ENCODE results near the gene MYO1D.
"Not testable (repeated sequence)": the region's sequence is repeated elsewhere in the genome, so short reads cannot be mapped to it uniquely, and the experiment has no call there.

Gene MYO1D

DNA sequence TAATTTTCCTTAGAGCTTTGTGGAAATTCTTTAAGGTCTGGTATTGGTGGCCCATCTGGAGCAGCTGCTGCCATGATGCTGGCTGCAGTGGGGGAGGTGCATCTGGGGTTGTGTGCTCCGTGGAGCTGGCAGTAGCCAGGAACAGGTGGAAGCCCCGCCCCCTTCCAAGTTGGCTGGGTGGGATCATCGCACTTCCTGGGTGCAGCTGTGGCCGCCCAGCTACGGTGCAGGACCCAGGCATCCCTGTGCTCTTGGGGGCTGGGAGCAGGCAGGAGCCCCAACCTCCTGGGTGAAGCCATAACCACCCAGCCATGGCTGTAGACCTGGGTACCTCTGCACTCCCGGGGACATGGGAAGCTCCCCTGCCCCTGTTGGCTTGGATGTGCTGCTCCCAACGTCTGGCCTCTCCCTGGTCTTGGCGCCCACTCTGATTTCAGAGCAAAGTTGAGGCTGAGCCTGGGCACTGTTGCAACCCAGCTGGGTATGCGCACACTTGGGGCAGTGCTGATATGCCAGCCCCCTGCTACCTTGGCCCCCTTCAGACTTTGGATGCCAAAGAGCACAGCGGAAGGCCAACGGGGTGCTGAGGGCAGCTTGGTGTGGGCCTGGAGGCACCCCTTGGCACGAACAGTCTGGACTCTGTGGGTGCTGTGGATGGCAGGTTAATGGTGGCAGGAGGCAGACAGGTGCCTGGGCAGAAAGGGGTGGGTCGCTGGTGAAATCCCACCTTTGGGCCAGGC, 145.2 kb downstream of the MYO1D start:
- H3K27ac ChIP-seq (ENCODE audit: insufficient read depth, low read length, poor library complexity, severe bottlenecking), result no peak overlapping the region
- H3K4me3 ChIP-seq (ENCODE audit: insufficient read depth, low read depth, low read length, poor library complexity, severe bottlenecking), result no peak overlapping the region
- no peaks in the 10 kb centered on the region for H3K9me3 ChIP-seq (ENCODE audit: control insufficient read depth, low read length)
- no peaks in the 10 kb centered on the region for H3K36me3 ChIP-seq (ENCODE audit: control insufficient read depth, insufficient read depth, low read length)
- no peaks in the 10 kb centered on the region for H3K4me1 ChIP-seq (ENCODE audit: control insufficient read depth, insufficient read depth, low read length, poor library complexity, severe bottlenecking)
- no peak for DNase-seq
- no peaks in the 10 kb centered on the region for H3K27me3 ChIP-seq (replicated peaks; ENCODE audit: control insufficient read depth, insufficient read depth, low read length, poor library complexity, severe bottlenecking)

- Histone ChIP-seq H3K4me1 (ENCODE audit: control insufficient read depth, insufficient read depth, low read length, poor library complexity, severe bottlenecking) (no peaks in the 10 kb centered on the region), H3K27ac (ENCODE audit: insufficient read depth, low read length, poor library complexity, severe bottlenecking) (no peak overlapping the region), H3K9me3 (ENCODE audit: control insufficient read depth, low read length) (no peaks in the 10 kb centered on the region), H3K27me3 (replicated peaks; ENCODE audit: control insufficient read depth, insufficient read depth, low read length, poor library complexity, severe bottlenecking) (no peaks in the 10 kb centered on the region), H3K4me3 (ENCODE audit: insufficient read depth, low read depth, low read length, poor library complexity, severe bottlenecking) (no peak overlapping the region), H3K36me3 (ENCODE audit: control insufficient read depth, insufficient read depth, low read length) (peaks cover 5% of the 10 kb centered on the region)
- DNase-seq, result no peak
These were observed 149.2 kb downstream of the MYO1D start for GRCh38 chr17:32727681-32728080.

DNA sequence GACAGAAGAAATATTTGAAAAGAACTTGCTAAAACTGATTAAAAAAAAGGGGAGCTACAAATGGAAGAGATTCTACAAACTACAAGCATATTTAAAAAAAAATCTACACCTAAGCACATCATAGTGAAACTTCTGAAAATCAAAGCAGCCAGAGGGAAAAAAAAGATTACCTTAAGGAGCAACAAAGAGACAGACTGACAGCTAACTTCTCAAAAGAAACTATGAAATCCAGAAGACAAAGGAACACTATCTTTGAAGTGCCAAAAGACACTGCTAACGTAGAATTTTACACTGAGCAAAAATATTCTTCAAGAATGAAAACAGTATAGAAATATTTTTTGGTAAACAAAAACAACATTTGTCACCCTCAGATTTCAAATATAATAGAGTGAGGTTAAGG, 151.2 kb downstream of the MYO1D start:
- no peak for DNase-seq
- H3K27ac ChIP-seq (ENCODE audit: insufficient read depth, low read length, poor library complexity, severe bottlenecking), result no peak overlapping the region
- H3K9me3 ChIP-seq (ENCODE audit: control insufficient read depth, low read length), result no peaks in the 10 kb centered on the region
- H3K4me1 ChIP-seq (ENCODE audit: control insufficient read depth, insufficient read depth, low read length, poor library complexity, severe bottlenecking), result no peaks in the 10 kb centered on the region
- H3K36me3 ChIP-seq (ENCODE audit: control insufficient read depth, insufficient read depth, low read length), result peaks cover 5% of the 10 kb centered on the region
- H3K27me3 ChIP-seq (replicated peaks; ENCODE audit: control insufficient read depth, insufficient read depth, low read length, poor library complexity, severe bottlenecking), result no peaks in the 10 kb centered on the region
- no peak overlapping the region for H3K4me3 ChIP-seq (ENCODE audit: insufficient read depth, low read depth, low read length, poor library complexity, severe bottlenecking)

DNA sequence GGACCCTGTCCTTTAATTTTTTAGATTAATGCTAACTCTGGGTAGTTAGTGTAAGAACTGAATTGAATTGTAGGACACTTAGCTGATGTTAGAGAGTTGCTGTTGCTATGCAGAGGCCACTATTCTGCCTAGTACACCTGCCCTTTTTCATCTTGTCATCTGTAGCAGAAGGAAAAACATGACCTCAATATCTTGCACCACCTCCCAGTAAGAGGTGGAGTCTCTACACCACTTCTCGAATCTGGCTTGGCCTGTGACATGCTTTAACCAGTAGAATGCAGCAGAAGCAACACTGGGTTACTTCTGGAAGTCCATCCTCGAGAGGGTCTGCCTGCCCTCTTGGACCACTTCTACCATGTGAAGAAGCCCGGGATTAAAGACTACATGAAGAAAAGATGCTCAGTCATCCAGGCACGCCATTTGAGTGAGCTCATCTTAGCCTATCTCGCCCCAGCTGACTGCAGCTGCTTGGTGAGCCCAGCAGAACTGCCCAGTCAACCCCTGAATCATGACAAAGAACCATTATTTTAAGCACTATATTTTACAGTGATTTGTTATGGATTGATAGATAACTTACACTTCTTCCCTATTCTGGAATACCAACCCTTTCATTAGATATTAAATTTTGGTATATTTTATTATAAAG, 153.5 kb downstream of the MYO1D start:
- H3K4me1 ChIP-seq (ENCODE audit: control insufficient read depth, insufficient read depth, low read length, poor library complexity, severe bottlenecking), result no peaks in the 10 kb centered on the region
- H3K27ac ChIP-seq (ENCODE audit: insufficient read depth, low read length, poor library complexity, severe bottlenecking), result no peak overlapping the region
- no peak overlapping the region for H3K4me3 ChIP-seq (ENCODE audit: insufficient read depth, low read depth, low read length, poor library complexity, severe bottlenecking)
- peaks cover 5% of the 10 kb centered on the region for H3K36me3 ChIP-seq (ENCODE audit: control insufficient read depth, insufficient read depth, low read length)
- no peaks in the 10 kb centered on the region for H3K27me3 ChIP-seq (replicated peaks; ENCODE audit: control insufficient read depth, insufficient read depth, low read length, poor library complexity, severe bottlenecking)
- DNase-seq, result no peak
- H3K9me3 ChIP-seq (ENCODE audit: control insufficient read depth, low read length), result no peaks in the 10 kb centered on the region

GRCh38 chr17:32722733-32723132, 154.2 kb downstream of the MYO1D start:
- H3K9me3 ChIP-seq (ENCODE audit: control insufficient read depth, low read length), result no peaks in the 10 kb centered on the region

DNA sequence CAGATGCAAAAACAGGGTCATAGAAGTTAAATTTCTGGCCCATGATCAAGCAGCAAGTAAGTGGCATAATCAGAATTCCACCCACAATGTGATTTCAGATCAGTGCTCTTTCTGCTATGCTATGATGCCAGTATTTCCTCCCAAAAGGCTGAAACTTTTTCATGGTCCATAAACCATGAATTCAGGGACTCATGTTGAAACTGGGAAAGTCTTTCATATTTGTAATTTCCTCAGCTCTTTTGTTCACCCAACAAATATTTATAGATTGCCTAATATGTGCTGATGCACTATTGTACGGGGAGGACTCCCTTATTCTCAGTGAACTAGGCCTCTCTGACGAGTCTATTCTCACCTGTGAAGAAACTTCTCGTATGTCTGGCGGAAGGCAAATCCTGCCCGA, 156.3 kb downstream of the MYO1D start:
- DNase-seq, result no peak
- Histone ChIP-seq H3K27me3 (replicated peaks; ENCODE audit: control insufficient read depth, insufficient read depth, low read length, poor library complexity, severe bottlenecking) (no peaks in the 10 kb centered on the region), H3K9me3 (ENCODE audit: control insufficient read depth, low read length) (no peaks in the 10 kb centered on the region), H3K36me3 (ENCODE audit: control insufficient read depth, insufficient read depth, low read length) (peaks cover 5% of the 10 kb centered on the region), H3K4me1 (ENCODE audit: control insufficient read depth, insufficient read depth, low read length, poor library complexity, severe bottlenecking) (no peaks in the 10 kb centered on the region), H3K4me3 (ENCODE audit: insufficient read depth, low read depth, low read length, poor library complexity, severe bottlenecking) (no peak overlapping the region), H3K27ac (ENCODE audit: insufficient read depth, low read length, poor library complexity, severe bottlenecking) (no peak overlapping the region)

More at GRCh38 chr17:32722733-32723132, 154.2 kb downstream of the MYO1D start:
- no peak for DNase-seq
- peaks cover 5% of the 10 kb centered on the region for H3K36me3 ChIP-seq (ENCODE audit: control insufficient read depth, insufficient read depth, low read length)
- no peak overlapping the region for H3K4me3 ChIP-seq (ENCODE audit: insufficient read depth, low read depth, low read length, poor library complexity, severe bottlenecking)
- no peaks in the 10 kb centered on the region for H3K4me1 ChIP-seq (ENCODE audit: control insufficient read depth, insufficient read depth, low read length, poor library complexity, severe bottlenecking)
- H3K27me3 ChIP-seq (replicated peaks; ENCODE audit: control insufficient read depth, insufficient read depth, low read length, poor library complexity, severe bottlenecking), result no peaks in the 10 kb centered on the region
- no peak overlapping the region for H3K27ac ChIP-seq (ENCODE audit: insufficient read depth, low read length, poor library complexity, severe bottlenecking)

- no peaks in the 10 kb centered on the region for H3K9me3 ChIP-seq (ENCODE audit: control insufficient read depth, low read length)
- no peaks in the 10 kb centered on the region for H3K4me1 ChIP-seq (ENCODE audit: control insufficient read depth, insufficient read depth, low read length, poor library complexity, severe bottlenecking)
- H3K36me3 ChIP-seq (ENCODE audit: control insufficient read depth, insufficient read depth, low read length), result peaks cover 5% of the 10 kb centered on the region
- no peak overlapping the region for H3K4me3 ChIP-seq (ENCODE audit: insufficient read depth, low read depth, low read length, poor library complexity, severe bottlenecking)
- no peaks in the 10 kb centered on the region for H3K27me3 ChIP-seq (replicated peaks; ENCODE audit: control insufficient read depth, insufficient read depth, low read length, poor library complexity, severe bottlenecking)
- H3K27ac ChIP-seq (ENCODE audit: insufficient read depth, low read length, poor library complexity, severe bottlenecking), result no peak overlapping the region
- DNase-seq, result no peak
These were observed 157.2 kb downstream of the MYO1D start for GRCh38 chr17:32719689-32720088.

DNA sequence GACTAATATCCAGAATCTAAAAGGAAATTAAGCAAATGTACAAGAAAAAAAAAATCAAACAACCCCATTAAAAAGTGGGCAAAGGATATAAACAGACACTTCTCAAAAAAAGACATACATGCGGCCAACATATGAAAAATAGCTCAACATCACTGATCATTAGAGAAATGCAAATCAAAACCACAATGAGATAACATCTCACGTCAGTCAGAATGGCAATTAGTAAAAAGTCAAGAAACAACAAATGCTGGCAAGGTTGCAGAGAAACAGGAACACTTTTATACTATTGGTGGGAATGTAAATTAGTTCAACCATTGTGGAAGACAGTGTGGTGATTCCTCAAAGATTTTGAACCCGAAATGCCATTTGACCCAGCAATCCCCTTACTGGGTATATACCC, 162.0 kb downstream of the MYO1D start:
- not testable (repeated sequence) for H3K36me3 ChIP-seq (ENCODE audit: control insufficient read depth, insufficient read depth, low read length); H3K4me3 ChIP-seq (ENCODE audit: insufficient read depth, low read depth, low read length, poor library complexity, severe bottlenecking); H3K27me3 ChIP-seq (replicated peaks; ENCODE audit: control insufficient read depth, insufficient read depth, low read length, poor library complexity, severe bottlenecking); DNase-seq; H3K4me1 ChIP-seq (ENCODE audit: control insufficient read depth, insufficient read depth, low read length, poor library complexity, severe bottlenecking); H3K27ac ChIP-seq (ENCODE audit: insufficient read depth, low read length, poor library complexity, severe bottlenecking); H3K9me3 ChIP-seq (ENCODE audit: control insufficient read depth, low read length)

GRCh38 chr17:32714206-32714605, 162.7 kb downstream of the MYO1D start:
- not testable (repeated sequence) for H3K27me3 ChIP-seq (replicated peaks; ENCODE audit: control insufficient read depth, insufficient read depth, low read length, poor library complexity, severe bottlenecking); H3K4me1 ChIP-seq (ENCODE audit: control insufficient read depth, insufficient read depth, low read length, poor library complexity, severe bottlenecking); H3K9me3 ChIP-seq (ENCODE audit: control insufficient read depth, low read length); H3K36me3 ChIP-seq (ENCODE audit: control insufficient read depth, insufficient read depth, low read length); H3K27ac ChIP-seq (ENCODE audit: insufficient read depth, low read length, poor library complexity, severe bottlenecking); H3K4me3 ChIP-seq (ENCODE audit: insufficient read depth, low read depth, low read length, poor library complexity, severe bottlenecking); DNase-seq

DNA sequence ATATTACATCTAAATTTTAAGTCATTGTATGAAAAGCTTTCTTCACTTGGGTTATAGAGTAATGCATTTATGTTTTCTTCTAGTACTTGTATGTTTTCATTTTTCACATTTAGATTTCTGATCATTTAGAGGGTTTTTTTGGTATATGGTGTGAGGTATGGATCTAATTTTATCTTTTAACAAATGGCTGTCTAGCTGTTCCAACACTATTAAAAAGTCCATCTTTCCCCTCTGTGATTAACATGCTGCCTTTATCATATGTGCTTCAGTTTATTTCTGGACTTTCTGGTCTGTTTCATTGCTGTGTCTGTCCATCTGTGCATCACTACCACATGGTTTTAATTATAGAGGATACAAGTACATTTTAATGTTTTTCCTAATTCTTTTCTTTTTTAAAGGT, 163.8 kb downstream of the MYO1D start:
- Histone ChIP-seq H3K9me3 (ENCODE audit: control insufficient read depth, low read length) (no peaks in the 10 kb centered on the region), H3K27ac (ENCODE audit: insufficient read depth, low read length, poor library complexity, severe bottlenecking) (no peak overlapping the region), H3K4me1 (ENCODE audit: control insufficient read depth, insufficient read depth, low read length, poor library complexity, severe bottlenecking) (no peaks in the 10 kb centered on the region), H3K4me3 (ENCODE audit: insufficient read depth, low read depth, low read length, poor library complexity, severe bottlenecking) (no peak overlapping the region), H3K36me3 (ENCODE audit: control insufficient read depth, insufficient read depth, low read length) (no peaks in the 10 kb centered on the region), H3K27me3 (replicated peaks; ENCODE audit: control insufficient read depth, insufficient read depth, low read length, poor library complexity, severe bottlenecking) (no peaks in the 10 kb centered on the region)
- no peak for DNase-seq

All from effector memory CD4-positive, alpha-beta T cell (primary cell).